Stomach smooth muscle (tissue), 2 donors: ENCODE data around the gene SRSF12.

Experiments used
- H3K27ac ChIP-seq: one replicate; pipeline ENCODE4 v1.7.0; 2013; ENCODE audit warnings: mild to moderate bottlenecking, low read length, inconsistent platforms
- H3K27me3 ChIP-seq, 2 donors: one replicate each; pipeline ENCODE4 v1.7.0; 2013; ENCODE audit warnings: low read length in 2 of 2; ENCODE audit not compliant: insufficient read depth in 2 of 2, control insufficient read depth in 1 of 2
- H3K36me3 ChIP-seq, 2 donors: one replicate each; pipeline ENCODE4 v1.7.0; 2013; ENCODE audit warnings: low read length in 2 of 2; ENCODE audit not compliant: control insufficient read depth in 2 of 2, insufficient read depth in 2 of 2
- H3K4me1 ChIP-seq: one replicate; pipeline ENCODE4 v1.7.0; 2013; ENCODE audit warnings: low read length; ENCODE audit not compliant: control insufficient read depth, insufficient read depth
- H3K4me3 ChIP-seq, 2 donors: one replicate each; pipeline ENCODE4 v1.7.0; 2013; ENCODE audit warnings: low read length in 2 of 2
- H3K9ac ChIP-seq, 2 donors: one replicate each; pipeline ENCODE4 v1.7.0; 2013; ENCODE audit warnings: low read length in 2 of 2, mild to moderate bottlenecking in 1 of 2
- H3K9me3 ChIP-seq, 2 donors: one replicate each; pipeline ENCODE4 v1.7.0; 2013; ENCODE audit warnings: low read length in 2 of 2; ENCODE audit not compliant: control insufficient read depth in 2 of 2
- donor health status: healthy.
- donor health status: Pancreatic carcinoma.

The SRSF12 gene

DNA sequence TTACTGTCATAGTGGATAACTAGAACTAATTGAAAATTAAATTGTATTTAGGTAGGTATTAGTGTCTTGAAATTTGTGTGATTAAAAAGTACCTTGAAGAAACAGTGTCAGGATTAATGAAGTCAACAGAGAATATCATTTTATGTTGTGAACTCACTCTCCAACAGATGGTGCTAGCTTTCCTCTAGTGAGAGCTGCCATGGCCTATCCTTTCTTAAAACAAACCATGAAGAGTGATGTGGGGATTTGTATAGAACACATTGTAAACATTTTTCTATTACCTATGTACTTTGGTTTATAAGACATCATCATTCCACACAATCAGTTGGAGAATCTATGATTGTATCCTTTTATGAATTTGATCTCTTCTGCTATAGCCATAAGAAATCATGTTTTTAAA, 4.8 kb upstream of the SRSF12 start:
- no peaks in the 10 kb centered on the region for H3K27me3 ChIP-seq
- no peaks in the 10 kb centered on the region for H3K36me3 ChIP-seq
- no peak overlapping the region for H3K4me3 ChIP-seq
- no peaks in the 10 kb centered on the region for H3K9me3 ChIP-seq
- no peak overlapping the region for H3K27ac ChIP-seq
- H3K4me1 ChIP-seq, result peaks cover 6% of the 10 kb centered on the region
- no peak overlapping the region for H3K9ac ChIP-seq

DNA sequence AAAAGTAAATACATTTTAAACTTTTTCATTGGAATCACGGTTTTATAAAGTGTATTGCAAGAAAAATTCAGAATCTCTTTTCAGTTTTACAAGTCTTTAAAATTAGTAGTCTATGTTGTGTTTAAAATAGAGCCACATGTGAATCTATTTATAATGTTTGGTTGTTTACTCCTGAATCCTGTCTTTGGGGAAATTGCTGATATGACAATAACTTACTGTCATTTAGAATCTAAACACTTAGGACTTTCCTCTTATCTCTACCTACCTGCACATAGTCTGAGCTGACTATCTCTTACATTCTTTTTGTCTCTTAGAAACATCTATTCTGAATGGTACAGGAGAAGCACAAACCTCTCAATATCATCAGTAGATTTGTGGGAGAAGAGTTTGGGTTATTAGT, 4.1 kb upstream of the SRSF12 start:
- no peak overlapping the region for H3K9ac ChIP-seq

DNA sequence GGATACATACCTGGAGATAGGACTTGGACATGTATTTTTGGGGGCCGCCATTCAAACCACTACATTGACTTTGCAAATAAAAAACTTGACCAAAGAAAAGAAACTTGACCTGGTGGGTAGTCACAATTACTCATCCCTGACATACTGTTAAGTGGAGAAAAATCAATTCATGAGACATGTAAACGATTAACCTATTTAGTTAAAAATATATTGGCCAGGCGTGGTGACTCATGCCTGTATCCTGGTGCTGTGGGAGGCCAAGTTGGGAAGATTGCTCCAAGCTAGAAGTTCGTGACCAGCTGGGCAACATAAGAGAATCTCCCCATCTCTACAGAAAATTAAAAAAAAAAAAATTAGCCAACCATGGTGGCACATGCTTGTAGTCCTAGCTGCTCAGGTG, 2.5 kb upstream of the SRSF12 start:
- Histone ChIP-seq H3K9me3 (no peaks in the 10 kb centered on the region), H3K36me3 (no peaks in the 10 kb centered on the region), H3K27me3 (no peaks in the 10 kb centered on the region), H3K9ac (no peak overlapping the region), H3K4me3 (no peak overlapping the region), H3K4me1 (peaks cover 16% of the 10 kb centered on the region), H3K27ac (no peak overlapping the region)

More for the DNA sequence above, 4.1 kb upstream of the SRSF12 start:
- Histone ChIP-seq H3K9me3 (no peaks in the 10 kb centered on the region), H3K36me3 (no peaks in the 10 kb centered on the region), H3K27ac (no peak overlapping the region), H3K4me1 (peaks cover 12% of the 10 kb centered on the region), H3K4me3 (no peak overlapping the region), H3K27me3 (no peaks in the 10 kb centered on the region)

DNA sequence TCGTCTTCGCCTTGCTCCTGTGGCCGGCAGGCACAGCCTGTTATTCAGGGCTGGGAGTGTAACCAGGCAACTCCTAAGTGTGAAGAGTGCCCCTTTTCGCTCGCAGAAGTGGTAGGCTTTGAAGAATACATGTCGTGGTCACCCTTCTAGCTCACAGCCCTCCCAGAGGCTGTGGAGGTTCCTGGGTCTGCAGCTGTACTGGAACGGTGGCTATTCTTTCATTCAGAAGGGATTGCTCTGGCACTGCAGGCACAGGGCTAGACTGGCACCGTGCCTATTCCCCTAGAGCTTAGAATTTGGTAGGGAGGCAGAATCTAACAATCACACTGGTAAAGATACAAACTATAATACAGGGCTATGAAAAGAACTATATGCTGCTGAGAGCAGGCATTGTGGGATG, 1.1 kb upstream of the SRSF12 start:
- peaks cover 16% of the 10 kb centered on the region for H3K4me1 ChIP-seq
- peak overlapping the region; percentile 37 for H3K27ac ChIP-seq
- H3K36me3 ChIP-seq, result no peaks in the 10 kb centered on the region
- H3K4me3 ChIP-seq, result no peak overlapping the region
- no peaks in the 10 kb centered on the region for H3K9me3 ChIP-seq
- H3K27me3 ChIP-seq, result no peaks in the 10 kb centered on the region
- no peak overlapping the region for H3K9ac ChIP-seq

DNA sequence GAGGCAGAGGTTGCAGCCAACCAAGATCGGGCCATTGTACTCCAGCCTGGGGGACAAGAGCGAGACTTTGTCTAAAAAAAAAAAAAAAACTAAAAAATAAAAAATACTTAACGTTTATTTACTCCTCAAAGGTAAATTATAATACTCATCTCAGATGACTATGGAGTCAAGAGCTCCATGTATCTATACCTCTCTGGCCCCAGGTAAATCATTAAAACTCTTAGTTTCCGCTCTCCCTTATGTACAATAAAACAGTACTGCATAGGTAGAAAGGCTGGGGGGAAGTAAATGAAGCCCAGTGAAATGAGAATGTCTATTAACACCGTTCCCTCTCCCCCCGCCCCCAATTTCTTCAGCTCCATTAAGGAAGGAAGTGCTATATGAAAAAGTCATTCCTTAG, 1.2 kb downstream of the SRSF12 start:
- H3K4me1 ChIP-seq, result peaks cover 16% of the 10 kb centered on the region
- peak overlapping the region; percentile 47 to 79 for H3K4me3 ChIP-seq
- H3K36me3 ChIP-seq, result no peaks in the 10 kb centered on the region
- H3K27me3 ChIP-seq, result no peaks in the 10 kb centered on the region
- H3K27ac ChIP-seq, result no peak overlapping the region
- peak overlapping the region in 1 of 2 donors; percentile 30 for H3K9ac ChIP-seq
- no peaks in the 10 kb centered on the region for H3K9me3 ChIP-seq

DNA sequence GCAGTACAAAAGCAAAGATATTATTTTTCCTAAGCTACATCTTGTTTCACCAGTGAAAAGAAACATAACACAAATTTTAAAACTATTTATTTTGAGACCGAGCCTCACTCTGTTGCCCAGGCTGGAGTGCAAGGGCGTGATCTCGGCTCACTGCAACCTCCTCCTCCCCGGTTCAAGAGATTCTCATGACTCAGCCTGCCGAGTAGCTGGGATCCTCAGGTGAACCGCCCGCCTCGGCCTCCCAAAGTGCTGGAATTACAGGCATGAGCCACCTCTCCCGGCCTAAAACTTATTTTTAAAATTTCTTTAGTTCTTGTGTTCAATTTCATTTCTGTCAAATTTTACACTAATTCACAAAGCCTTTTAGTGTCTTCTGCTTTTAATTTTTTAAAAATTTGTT, 5.9 kb downstream of the SRSF12 start:
- Histone ChIP-seq H3K4me1 (peaks cover 4% of the 10 kb centered on the region), H3K4me3 (no peak overlapping the region), H3K36me3 (no peaks in the 10 kb centered on the region), H3K9ac (no peak overlapping the region), H3K27me3 (no peaks in the 10 kb centered on the region), H3K9me3 (no peaks in the 10 kb centered on the region), H3K27ac (no peak overlapping the region)

DNA sequence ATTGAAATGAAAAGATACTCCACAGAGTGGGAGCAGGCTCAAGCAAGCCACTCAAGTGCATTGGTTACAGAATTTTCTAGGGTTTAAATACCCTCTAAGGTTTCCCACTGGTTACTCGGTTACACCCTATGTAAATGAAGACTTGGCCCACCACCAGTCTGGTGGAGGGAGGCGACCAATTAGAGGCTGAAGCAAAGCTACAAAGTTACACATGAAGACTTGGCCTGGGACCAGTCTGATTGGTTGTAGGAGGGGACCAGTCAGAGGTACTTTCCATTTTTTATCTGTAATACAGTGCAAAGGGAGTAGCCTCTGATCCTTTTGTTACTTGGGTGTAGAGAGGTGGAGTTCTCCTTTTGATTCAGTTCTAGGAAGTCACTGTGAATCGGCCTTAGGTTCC, 7.6 kb downstream of the SRSF12 start:
- no peak overlapping the region for H3K9ac ChIP-seq
- no peaks in the 10 kb centered on the region for H3K36me3 ChIP-seq
- no peak overlapping the region for H3K4me3 ChIP-seq
- no peaks in the 10 kb centered on the region for H3K27me3 ChIP-seq
- H3K27ac ChIP-seq, result no peak overlapping the region
- no peaks in the 10 kb centered on the region for H3K4me1 ChIP-seq
- H3K9me3 ChIP-seq, result no peaks in the 10 kb centered on the region

DNA sequence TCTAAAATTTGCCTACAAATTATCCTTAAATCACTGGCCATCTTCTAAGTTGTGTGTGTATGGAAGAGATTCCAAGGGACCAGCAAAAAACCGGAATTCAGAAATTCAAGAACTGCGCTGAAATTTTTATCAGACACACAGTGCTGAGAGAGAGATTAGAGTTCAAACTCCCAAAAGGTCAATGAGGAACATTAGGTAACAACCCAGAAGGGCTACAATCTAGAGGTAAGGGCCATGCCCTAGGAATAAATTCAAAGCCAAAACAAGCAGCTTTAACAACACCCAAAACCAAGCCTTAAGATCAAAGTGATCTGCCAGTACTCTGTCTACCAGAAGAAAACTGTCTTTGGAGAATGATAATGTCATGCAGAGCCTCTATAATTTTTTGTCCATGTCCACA, 17.8 kb downstream of the SRSF12 start:
- Histone ChIP-seq H3K4me3 (no peak overlapping the region), H3K27ac (no peak overlapping the region), H3K9ac (no peak overlapping the region), H3K4me1 (no peaks in the 10 kb centered on the region), H3K36me3 (no peaks in the 10 kb centered on the region), H3K9me3 (no peaks in the 10 kb centered on the region), H3K27me3 (no peaks in the 10 kb centered on the region)

DNA sequence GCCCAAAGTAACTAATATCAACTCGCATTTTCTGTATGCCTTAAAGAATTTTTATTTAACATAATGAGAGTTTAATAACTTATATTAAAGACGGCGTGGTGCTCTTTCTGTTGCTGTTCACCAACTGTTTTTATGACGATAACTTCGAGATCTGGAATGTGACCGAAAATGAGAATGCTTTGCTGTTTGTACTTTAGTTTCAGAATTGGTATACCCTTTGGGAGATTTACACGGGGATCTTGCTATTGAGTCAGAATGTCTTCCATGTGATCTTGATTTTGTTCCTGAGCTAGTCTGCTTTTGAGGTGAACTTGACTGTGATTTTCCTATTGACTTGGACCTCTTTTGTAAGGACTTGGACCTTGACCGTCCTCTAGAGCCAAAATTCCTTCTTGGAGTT, 19.4 kb downstream of the SRSF12 start:
- no peaks in the 10 kb centered on the region for H3K4me1 ChIP-seq
- no peaks in the 10 kb centered on the region for H3K9me3 ChIP-seq

DNA sequence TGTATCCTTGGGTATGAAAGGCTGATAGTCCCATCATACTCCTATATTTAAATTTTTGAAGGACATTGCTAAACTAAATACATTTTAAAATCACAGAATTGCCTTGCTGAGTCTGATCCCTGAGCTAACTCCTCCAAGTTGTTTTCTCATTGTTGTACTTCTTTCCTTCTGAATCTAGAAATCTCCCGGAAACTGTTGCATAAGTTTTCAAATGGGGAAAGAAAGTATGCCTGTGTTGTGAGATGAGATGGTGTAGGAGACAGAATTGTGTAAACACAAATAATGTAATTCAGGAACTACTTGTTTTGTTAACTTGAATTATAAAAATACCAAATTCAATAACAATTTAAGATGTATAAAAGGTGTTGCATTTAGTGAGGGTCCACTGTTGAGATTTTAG, 30.0 kb downstream of the SRSF12 start:
- Histone ChIP-seq H3K9me3 (no peaks in the 10 kb centered on the region), H3K27me3 (no peaks in the 10 kb centered on the region), H3K27ac (no peak overlapping the region), H3K36me3 (peaks cover 11 to 25% of the 10 kb centered on the region in 2 donors), H3K9ac (no peak overlapping the region), H3K4me1 (peaks cover 5% of the 10 kb centered on the region), H3K4me3 (no peak overlapping the region)

More for the DNA sequence above, 19.4 kb downstream of the SRSF12 start:
- H3K4me3 ChIP-seq, result no peak overlapping the region
- H3K27ac ChIP-seq, result no peak overlapping the region
- H3K36me3 ChIP-seq, result no peaks in the 10 kb centered on the region
- H3K9ac ChIP-seq, result no peak overlapping the region
- no peaks in the 10 kb centered on the region for H3K27me3 ChIP-seq

DNA sequence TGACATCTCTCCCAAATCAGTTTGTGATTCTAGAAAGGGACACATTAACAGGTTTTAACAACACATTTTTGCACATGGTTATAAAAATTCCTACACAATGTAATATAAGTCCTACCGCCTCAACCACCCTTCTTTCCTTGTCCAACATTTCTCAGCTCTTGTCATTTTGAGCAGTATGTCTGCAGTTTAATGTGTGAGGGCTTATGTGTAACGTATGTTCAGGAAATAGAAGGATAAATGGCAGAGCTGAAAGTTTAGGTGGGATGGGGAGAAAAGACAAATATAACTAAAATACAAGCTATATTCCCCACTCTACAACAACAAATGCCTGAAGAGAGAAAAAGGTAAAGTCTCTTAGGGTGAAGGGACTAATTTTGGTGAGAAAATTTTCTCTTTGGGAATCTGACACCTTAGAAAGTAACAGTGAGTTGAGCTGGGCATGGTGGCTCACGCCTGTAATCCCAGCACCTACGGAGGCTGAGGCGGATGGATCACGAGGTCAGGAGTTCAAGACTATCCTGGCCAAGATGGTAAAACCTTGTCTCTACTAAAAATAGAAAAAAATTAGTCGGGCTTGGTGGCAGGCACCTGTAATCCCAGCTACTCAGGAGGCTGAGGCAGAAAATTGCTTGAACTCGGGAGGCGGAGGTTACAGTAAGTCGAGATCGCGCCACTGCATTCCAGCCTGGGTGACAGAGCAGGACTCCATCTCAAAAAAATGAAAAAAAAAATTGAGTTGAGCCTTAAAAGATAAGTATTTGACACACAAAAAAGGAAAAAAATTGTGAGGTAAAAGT, 32.3 kb downstream of the SRSF12 start:
- Histone ChIP-seq H3K9ac (no peak overlapping the region), H3K9me3 (no peaks in the 10 kb centered on the region), H3K27ac (no peak overlapping the region), H3K27me3 (no peaks in the 10 kb centered on the region), H3K36me3 (peaks cover 11 to 29% of the 10 kb centered on the region in 2 donors), H3K4me1 (peaks cover 5% of the 10 kb centered on the region), H3K4me3 (no peak overlapping the region)
